Stimulated activated CD4-positive, alpha-beta T cell treated with anti-CD3 and anti-CD28 coated beads, Interleukin-15, amount 100 ng/mL, for 1 hour (primary cell): ENCODE results near the gene ALK.
"Not testable (repeated sequence)": the region's sequence is repeated elsewhere in the genome, so short reads cannot be mapped to it uniquely, and the experiment has no call there.

Experiments
- DNase-seq, 2 donors: peaks; one replicate each; pipeline ENCODE4 v3.0.0-alpha.2; 2020; ENCODE audit warnings: low read depth in 1 of 2, low spot score in 1 of 2

Gene ALK

DNA sequence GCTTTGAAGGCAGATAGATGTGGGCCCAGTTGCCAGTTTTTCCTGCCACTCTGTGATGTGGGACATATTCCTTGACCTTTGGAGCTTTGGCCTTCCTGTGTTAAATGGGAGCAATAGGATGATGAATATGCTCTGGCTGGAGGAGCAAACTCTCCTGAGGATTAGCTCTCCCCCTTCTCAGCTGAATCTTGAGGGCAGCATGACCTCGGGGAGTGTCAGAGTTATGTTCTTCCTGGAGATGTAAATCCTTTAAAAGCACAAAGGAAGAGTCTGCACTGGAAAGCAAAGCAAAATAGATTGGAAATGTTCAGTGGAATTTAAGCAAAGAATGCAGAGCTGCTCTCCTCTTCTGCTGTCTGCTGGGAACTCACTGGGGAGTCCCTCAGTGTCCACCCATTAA lies 160.1 kb downstream of the ALK start:
- DNase-seq = no peak

DNA sequence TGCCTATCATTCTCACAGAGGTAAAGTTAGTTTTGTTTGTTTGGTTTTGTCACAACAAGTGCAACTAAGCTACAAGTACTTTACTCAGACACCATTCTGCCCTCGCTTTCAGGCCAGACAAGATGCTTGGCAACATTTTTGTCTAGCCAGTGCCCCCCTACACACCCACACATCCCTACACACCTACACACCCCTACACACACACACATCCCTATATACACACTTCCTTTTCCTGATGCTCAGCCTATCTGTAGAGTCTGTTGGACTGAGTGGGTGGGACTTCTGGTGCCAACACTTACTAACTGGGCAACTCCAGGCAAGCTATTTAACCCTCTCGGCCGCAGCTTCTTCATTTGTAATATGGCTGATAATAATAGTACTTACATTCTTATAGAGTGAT lies 161.4 kb downstream of the ALK start:
- no peak for DNase-seq

DNA sequence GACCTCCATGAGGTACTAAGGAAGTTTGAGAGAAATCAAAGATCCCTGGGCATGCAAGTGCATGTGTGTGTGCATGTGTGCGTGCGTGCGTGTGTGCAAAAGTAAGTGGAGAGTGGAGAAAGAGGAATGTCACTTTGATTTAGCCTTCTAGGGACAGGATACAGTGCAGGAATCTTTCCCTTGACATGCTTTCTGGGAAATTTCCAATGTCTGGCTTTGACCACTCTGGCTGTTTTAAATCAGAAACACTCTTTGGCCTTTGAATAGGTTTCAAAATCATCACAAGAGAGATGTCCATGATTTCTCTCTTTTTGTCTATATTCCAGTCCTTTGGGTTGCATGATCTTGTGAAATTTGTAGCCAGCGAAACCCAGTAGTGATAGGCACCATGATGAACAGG lies 162.0 kb downstream of the ALK start:
- DNase-seq = no peak

DNA sequence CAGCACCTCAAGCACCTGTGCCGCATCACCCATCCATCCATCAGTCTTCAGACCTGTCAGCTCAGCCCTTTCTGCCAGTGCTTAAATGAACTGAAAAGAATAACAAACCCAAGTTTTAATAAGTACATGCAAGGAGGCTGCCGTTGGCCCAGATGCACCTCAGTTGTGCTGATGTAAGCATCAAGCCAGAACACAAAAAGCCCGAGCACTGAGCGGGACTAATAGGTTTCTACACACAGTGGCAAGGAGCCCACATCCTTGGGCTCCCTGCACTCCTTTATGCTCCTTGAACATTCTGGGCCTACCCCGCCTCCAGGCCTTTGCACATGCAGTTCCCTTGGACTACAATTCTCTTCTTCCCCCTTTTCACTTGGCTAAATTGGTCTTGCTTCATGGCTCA lies 165.6 kb downstream of the ALK start:
- DNase-seq = no peak

DNA sequence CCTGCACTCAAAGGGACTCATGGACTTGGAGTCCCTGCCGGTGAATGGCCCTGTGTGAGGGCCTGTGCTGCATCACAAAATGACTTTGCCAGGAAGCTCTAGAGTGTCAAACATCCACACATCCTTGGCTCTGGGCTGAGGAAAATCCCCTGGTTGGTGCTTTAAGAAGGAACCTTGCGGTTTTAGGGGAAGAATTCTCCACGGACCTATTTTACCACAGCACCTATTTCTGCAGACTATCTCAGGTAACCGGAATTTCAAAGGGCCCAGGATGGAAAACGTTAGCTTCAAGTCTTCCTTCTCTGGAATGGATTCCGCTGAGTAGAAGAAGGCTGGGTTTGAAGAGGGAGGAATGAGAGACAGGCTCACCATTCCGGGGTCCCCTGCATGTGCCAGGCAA lies 166.2 kb downstream of the ALK start:
- no peak for DNase-seq

DNA sequence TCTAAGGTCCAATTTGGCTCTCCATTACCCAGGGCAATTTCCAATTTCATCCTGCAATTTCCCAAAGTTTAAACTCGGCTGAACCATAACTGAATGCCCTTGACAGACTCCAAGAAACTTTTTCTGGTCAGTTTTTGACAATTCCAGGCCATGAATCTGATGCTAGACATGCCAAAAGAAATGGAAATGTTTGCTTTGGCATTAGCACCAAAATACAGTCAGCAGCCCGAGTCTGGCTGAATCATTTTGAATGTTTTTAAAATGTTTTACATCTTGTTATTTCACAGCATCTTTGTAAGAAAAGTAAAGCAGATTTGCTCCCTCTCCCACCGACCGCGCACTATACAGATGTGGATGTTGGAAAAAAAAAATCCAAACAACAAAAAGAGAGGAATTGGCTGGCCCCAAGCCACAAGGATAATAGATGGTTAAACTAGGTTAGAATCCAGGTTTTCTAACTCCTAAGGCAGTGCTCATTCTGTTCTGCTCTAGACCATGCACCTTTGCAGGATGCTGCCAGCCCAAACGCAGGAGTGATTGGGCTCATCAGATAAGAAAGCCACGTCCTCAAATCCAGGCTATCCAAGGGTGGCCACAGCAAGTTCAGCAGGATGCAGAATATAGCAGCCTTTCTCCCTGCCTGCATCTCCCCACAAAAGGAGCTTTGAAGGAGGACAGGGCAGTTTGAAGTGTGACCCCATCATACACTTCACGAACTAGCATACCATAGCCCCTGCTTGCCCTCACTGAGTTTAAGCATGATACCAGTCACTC lies 167.5 kb downstream of the ALK start:
- DNase-seq = no peak

DNA sequence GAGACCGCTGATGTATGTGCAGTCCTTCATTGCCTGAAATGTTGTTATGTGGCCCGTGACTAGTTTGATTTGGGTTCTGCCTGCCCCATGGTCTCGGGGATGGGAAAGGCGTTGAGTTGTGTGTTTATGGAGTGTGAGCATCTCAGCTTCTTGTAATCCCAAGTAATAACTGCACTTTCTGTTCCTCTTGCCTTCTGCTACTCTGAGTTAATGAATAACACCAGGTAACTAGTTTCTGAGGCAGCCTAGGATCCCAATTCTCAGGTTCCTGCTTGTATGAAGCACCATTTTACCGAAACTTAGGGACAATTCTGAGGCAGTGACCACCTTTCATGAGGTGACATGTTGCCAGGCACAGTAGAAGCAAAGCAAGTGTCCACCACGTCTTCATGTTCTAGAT lies 170.0 kb downstream of the ALK start:
- DNase-seq = no peak

DNA sequence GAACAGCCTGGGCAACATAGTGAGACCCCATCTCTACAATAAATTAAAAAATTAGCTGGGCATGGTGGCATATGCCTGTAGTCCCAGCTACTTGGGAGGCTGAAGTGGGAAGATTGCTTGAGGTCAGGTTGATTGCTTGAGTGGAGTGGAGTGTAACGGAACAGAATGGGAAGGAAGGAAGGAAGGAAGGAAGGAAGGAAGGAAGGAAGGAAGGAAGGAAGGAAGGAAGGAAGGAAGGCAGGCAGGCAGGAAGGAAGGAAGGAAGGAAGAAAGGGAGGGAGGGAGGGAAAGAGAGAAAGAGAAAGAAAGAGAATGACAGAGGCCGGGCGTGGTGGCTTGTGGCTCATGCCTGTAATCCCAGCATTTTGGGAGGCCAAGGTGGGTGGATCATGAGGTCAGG lies 170.9 kb downstream of the ALK start:
- not testable (repeated sequence) for DNase-seq

DNA sequence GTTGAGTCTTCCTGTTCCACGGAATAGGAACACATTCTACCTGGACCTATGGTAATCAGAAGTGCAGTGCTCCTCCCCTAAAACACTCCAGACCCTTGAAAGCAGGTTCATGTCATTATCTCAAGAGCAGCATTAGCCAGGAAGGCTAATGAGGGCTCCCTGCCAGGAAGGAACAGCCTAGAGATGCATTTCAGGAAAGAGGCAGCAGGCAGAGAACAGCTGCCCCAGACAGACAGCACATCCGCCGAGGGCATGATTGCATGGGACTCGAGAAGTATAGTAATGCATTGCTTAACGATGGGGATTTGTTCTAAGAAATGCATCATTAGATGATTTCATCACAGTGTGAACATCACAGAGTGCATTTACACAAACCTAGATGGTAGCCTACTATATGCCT lies 171.5 kb downstream of the ALK start:
- no peak for DNase-seq

DNA sequence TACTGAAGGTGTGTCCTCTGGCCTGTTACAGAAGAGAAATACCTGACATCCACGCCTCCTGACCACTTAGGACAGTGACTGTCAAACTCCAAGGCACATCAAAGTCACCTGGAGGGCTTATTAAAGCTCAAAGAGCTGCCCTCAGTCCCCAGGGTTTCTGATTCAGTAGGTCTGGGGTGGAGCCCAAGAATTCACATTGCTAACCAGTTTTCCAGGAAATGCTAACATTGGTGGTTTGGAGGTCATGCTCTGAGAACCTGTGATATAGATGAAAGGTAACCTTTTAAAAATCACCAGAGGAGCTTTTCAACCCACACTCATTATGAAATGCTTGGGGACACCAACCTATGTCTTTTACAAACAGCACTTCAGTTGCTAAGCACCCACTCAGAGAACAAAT lies 172.3 kb downstream of the ALK start:
- DNase-seq = no peak

DNA sequence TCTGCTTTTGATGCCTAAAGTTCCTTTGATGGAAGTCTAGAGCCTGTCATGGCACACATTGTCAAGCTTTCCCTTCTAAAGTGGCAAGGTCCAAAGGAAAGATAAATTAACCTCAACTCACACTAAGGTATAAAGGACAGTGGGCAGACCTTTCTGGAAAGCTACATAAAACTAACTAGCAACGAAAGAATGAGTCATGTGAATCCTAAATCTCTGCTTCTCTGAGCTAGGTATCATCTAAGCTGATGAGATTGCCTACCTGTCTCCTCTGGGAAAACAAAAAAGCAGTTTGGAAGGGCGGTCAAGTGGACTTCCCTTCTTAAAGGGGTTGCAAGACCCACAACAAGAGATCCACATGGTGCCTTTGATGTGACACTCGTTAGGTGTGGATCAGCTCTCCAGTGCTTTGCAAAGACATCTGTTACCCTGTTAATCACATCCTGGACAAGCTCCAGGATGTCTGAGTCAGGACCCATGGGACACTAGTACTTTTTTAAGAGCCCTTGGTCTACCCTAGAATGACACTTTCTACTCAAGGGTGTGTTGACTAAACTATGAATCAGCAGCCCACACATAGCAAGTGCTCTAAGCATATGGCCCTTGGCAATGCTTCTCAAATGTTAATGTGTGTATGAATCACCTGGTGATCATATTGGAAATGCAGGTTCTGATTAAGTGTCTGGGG lies 173.5 kb downstream of the ALK start:
- no peak for DNase-seq

DNA sequence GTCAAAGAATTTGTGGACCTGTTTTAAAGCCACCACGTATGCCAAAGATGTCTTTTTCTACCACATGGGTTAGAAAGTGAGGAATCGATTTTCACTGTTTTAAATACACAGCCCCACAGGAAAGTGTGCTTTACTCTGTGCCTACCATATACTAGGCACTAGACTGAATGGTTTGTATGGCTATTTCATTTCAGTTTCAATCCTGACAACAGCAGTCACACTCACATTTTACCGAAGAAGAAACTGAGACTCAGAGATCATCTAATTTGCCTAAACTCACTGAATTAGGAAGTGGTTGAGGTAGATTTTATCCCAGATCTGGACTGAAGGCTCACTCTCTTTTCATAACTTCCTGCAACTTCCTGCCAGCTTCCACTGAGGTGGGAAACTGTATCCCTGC lies 176.4 kb downstream of the ALK start:
- DNase-seq = no peak

DNA sequence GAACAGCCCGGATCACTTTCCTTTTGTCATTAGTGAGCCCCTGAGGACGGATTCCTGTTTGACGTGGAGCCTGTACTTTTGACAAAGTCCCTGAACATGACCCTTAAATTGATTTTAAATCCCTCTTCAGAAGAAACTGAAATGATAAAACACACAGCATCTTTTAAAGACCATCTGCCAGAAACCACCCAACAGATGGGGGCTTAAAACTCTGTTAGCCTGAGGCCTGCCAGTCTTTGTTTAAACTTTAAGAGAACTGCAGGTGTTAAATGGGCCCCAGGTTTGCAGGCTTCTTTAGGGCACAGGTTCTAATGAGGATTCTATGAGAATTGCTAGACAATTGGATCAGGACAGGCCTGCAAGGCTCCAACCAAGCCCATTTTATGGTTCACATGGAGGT lies 177.9 kb downstream of the ALK start:
- no peak for DNase-seq

DNA sequence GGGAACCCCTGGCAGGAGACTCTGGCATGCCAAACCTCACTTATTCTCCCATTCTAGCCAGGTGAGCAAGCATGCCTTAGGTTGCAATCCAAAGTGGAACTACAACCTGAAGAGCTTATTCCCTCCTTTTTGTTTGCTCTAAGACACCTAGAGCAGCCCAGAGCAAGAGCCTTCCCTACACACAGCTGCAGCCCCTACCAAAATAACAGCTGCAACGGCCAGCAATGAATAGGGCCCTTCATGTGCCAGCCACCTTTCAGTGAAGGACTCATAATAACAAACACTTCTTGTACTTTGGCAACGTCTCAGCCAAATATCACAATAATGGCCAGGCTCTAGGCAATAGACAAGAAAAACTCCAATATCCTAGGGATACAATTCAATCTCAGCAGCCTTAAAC lies 178.7 kb downstream of the ALK start:
- DNase-seq = no peak

DNA sequence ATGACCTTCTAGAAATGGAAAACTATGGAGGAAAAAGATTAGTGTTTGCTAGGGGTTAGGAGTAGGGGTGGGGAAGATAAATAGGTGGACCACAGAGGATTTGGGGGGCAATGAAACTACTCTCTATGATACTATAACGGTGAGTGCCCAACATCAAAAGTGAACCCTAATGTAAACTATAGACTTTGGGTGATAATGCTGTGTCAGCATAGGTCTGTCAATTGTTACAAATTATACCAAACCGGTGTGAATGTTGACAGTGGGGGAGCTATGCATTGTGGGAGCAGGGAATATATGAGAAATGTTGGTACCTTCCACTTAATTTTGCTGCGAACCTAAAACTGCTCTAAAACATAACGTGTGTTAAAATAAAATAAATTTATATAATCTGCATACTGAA lies 180.3 kb downstream of the ALK start:
- DNase-seq = no peak

DNA sequence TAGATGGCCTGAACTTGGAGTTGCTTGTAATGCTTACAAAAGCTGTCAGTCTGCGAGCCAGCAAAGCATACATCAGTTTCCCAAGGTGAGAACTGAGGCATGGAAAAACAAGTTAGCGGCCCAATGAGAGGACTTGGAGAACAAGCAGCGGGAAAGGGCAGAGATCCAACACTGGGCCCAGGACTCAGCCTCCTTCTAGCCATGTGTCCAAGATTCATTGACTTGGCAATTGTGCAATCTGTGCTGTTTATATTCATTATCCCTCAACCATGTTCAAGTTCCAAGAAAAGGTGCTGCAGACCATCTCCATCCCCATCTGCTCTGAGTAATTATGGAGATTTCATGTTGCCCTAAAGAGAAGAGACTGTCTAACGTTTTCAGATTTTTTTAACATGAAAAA lies 187.4 kb downstream of the ALK start:
- no peak for DNase-seq

DNA sequence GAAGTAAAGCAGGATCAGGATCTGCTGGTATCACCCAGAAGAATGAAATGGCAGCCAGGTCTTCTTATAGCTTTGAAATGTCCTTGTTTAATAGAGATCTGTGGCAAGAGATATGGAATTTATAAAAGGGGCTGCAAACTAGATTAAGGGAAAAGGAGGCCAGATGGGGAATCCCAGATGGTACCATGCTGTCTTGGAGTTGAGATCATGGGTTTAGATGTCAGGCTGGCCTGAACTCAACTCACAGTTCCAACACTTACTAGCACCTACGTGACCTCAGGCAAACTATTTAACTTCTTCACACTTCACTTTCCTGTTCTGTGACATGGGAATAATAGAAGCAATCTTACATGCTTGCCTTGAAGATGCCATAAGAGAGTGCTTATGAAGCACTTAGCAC lies 188.2 kb downstream of the ALK start:
- no peak for DNase-seq

DNA sequence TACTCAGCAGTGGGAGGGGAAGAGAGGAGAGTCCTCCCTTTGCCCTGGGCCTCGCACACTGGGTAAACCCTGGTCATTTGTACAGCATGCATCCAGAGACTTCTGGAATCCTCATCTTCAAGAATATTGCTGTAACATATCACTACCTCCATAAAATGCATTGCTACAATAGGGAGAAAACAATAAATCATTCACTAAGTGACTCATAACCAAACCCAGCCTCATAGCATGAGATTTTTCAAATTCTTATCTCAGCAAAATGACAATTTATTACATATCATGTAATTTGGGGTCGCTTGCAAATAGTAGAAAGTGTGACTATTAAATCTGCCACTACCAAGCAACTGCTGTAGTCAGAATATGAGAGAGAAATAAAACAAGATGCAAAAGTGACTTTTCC lies 189.4 kb downstream of the ALK start:
- no peak for DNase-seq

DNA sequence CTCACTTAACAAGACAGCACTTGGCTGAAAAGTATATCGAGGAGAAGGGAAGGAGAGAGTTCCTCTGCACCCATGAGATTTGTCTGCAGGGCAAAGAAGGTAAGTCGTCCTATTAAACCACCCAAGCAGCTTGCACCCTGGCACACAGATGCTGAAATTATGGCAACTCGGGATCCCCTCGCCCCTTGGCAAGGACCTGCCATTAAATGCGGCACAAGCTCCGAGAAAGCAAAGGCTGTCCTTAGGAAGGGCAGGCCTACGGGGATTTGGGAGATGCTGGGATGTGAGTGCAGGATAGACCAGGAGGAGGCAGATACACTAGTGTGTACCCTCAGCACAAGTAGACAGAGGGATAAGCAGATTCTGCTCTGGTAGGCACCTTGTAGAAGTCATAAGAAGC lies 191.5 kb downstream of the ALK start:
- DNase-seq = no peak

DNA sequence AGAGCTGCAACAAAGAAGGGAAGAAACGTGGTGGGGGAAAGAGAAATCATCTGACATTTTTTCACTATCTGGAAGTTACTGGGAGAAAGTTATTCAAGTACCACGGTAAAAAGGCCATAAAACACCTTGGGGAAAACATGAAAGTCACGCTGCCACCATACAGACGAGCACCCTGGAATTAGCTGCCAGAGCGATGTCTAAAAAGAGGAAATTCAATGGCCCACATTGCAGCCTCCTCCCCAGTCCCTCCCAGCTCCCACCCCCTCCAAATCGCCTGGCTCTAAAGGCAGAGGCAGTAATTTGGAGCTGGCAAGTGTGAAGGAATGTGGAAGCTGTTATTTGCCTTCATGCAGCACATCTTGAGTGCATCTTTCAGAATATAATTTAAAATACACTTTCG lies 192.0 kb downstream of the ALK start:
- no peak for DNase-seq

DNA sequence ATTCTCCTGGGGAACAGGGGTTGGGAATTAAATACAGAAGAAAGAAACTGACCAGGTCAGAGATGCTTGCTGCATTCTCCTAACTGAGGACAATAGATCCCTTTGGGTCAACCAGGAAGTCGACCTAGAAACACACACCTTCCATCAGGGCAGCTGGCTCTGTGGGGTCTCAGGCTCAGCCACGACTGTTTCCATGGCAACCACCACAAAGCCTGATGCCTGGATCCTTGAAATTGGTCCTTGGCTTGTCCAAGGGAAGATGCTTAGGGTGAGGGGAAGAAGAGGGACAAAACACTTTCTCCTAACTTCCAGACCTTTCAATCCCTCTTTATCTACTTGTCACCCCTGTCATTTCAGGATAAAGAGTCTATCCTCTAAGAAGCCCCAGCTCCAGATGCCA lies 194.4 kb downstream of the ALK start:
- DNase-seq = no peak

DNA sequence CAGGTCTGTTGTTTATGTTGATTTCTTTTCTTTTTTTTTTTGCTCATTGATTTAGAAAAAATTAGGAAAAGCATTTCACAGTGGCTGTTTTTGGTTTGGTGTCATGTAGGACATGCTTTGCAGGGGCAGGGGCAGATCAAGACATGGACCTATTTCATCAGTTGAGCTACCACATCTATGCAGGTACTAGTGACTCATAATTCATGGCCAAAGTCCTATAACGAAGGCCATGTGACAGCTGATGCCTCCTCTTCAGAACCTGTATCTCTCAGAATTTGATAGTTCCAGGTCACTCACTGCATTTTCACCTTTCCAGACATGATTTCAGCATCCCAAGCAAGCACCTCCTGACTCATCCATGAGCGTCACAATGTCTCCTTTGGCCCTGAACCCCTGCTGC lies 195.8 kb downstream of the ALK start:
- DNase-seq = no peak

DNA sequence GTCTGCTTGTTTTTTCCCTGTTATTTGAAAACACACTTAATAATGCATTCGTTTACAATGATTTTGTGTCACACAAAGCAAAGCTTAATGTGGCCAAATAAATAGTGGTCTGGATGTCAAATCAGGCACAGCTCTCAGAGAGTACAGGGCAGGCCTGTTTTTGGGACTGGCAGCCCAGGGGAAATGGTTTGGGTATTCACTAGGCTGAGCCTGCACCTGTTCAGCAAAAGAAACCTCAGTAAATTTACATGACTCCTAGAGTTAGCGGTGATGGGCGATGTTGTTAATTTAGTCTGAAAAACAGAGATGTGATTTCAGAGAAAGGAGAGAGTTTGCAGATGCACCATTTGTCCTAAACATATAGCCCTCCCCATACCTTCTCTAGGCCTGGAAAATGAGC lies 197.1 kb downstream of the ALK start:
- no peak for DNase-seq
